T-helper 2 cell (primary cell): Measurements from ENCODE around the gene SERF1A.
"Not testable (repeated sequence)": the region's sequence is repeated elsewhere in the genome, so short reads cannot be mapped to it uniquely, and the experiment has no call there.

Experiments
- DNase-seq, 5 experiments: peaks; one replicate each; pipeline versions ENCODE4 v3.0.0 to v3.0.0-alpha.2; 2012 to 2022
- total RNA-seq, 2 donors: gene quantifications; one replicate each; lab custom pipeline; 2026; lab: John Stamatoyannopoulos, UW

The SERF1A gene
- total RNA-seq = 0 reads per million in 2 donors

DNA sequence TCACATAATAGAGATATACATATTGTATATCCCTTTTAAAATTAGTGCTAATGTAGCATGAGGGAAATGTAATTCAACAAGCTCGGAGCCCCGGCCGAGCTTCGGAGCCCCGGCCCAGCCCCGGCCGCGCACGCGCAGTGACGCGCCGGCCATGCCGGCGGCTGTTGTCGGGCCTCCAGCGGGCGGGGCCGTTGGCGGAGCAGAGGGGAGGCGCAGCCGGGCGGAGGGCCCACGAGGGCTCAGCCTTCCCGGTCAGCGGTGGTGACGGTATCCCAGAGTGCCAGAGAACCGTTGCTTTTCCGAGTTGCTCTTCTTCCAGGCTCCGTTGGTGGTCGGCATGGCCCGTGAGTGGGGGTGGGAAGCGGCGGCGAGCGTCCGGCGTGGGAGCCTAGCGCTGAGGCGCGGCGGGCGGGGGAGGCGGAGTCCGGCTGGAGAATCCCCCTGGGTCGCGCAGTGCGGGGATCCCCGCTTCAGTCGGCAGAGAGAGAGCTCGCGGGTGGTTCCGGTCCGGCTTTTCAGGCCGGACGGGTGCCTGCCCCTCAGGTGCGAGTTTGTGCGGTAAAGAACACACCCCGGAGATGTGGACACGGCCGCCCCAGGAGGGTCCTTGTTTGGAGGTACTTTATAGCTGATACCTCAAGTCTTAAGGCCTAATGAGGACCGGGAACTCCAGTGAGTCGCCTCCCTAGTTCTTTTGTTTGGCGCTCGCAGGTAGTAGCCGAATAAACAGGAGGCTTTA lies at the start of gene SERF1A:
SERF1A (plus strand) TSS at position 137 of the 739 bp plus-strand sequence; CDS start at position 338, 201 bp downstream.
- DNase-seq = not testable (repeated sequence)

DNA sequence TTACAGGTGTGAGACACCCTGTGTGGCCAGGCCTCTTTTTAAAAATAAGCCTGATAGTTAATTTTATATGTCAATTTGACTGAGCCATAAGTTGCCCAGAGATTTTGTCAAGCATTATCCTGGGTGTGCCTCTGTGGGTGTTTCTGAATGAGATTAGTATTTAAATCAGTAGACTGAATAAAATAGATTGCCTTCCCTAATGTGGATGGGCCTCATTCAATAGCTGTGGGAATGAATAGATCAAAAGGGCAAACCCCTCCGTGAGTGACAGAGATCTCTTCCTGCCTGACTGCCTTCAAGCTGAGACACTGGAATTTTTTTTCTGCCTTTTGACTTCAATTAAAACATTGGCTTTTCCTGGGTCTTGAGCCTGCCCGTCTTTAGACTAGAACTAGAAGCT lies 33.7 kb upstream of the SERF1A start:
- not testable (repeated sequence) for DNase-seq

DNA sequence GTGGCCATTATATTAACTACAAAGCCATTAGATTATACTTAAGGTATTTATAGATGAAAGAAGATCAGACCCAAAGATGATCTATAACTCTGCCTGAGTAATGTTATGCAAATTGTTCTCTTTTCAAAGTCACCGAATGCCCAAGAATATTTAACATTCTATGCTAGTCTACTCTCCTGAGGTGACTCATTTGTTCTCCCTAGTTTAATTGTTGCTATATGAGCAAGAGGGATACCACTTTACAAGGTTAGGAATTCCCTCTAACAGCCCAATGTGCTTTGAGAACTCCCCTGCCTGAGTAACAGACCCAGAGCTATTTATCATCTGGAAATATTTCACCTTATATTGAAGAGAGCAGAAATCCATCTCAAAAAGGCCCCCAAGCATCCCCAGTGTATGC lies 29.8 kb upstream of the SERF1A start:
- not testable (repeated sequence) for DNase-seq

DNA sequence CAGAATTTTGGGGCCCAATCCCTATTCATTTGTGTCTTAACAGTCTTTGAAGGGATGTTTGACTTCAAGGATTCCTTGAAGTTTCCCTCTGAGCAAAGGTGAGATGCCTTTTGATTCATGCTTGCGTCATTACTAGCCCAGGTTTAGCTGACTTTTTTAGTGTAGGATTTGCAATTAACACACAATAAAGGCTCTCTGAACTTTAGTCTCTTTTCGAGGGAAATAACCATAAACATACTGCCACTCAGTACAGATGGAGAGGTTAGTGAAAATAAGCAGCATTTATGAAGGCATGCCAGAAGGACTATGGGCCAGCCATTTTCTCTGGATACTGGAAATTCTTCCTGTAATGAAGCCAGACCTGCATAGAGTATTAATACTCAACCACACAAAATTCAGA lies 4.4 kb upstream of the SERF1A start:
- not testable (repeated sequence) for DNase-seq

DNA sequence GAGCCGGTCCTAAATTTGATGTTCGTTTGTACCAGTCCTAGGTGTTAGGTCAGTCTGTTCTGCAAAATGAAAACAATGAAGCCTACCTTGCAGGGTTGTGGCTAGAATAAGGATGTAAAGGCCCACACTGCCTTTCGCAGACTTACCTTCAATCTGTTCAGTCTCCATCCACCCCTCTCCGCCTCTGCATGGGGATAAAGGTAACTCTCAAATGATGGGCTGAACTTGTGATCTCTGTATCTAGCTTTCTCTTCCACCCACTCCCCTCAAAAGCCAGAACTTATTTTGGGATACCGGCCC lies 753 bp downstream of the SERF1A start:
- DNase-seq = not testable (repeated sequence)

DNA sequence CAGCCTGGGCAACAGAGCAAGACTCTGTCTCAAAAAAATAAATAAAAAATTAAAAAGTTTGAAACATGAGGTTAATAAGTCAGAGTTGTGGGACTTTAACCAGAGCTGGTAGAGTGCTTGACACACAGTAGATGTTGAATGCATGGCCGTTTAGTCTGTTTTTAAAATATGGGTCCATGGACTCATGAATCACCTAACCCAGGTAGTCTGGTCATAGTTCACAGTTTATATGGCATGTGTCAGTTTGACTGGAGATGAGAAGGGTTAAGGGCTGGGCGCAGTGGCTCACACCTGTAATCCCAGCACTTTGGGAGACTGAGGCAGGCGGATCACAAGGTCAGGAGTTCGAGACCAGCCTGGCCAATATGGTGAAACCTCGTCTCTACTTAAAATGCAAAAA lies 6.2 kb downstream of the SERF1A start:
- not testable (repeated sequence) for DNase-seq

DNA sequence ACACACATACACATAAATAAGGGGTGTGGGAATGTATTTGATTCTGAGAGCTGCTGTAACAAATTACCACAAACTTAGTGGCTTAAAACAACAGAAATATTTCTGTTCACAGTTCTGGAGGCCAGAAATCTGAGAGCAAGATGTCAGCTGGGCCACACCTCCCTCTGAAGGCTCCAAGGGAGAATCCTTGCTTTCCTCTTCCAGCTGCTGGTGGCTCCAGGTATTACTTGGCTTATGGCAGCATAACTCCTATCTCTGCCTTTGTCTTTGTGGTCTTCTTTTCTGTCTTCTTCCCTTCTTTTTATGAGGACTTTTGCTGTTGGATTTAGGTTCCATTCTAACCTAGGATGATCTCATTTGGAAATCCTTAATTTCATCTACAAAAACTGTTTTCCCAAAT lies 16.4 kb downstream of the SERF1A start:
- DNase-seq = not testable (repeated sequence)

DNA sequence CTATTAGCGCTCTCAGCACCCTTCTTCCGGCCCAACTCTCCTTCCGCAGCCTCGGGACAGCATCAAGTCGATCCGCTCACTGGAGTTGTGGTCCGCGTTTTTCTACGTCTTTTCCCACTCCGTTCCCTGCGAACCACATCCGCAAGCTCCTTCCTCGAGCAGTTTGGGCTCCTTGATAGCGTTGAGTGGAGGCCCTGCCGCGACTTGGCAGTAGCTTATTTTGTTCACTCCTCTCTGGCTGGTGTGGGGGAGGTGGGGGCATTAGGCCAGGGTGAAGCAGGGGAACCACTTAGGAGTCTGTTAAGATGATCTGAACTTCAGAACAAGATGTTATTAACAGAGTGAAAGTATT lies 24.7 kb downstream of the SERF1A start:
- DNase-seq = not testable (repeated sequence)

DNA sequence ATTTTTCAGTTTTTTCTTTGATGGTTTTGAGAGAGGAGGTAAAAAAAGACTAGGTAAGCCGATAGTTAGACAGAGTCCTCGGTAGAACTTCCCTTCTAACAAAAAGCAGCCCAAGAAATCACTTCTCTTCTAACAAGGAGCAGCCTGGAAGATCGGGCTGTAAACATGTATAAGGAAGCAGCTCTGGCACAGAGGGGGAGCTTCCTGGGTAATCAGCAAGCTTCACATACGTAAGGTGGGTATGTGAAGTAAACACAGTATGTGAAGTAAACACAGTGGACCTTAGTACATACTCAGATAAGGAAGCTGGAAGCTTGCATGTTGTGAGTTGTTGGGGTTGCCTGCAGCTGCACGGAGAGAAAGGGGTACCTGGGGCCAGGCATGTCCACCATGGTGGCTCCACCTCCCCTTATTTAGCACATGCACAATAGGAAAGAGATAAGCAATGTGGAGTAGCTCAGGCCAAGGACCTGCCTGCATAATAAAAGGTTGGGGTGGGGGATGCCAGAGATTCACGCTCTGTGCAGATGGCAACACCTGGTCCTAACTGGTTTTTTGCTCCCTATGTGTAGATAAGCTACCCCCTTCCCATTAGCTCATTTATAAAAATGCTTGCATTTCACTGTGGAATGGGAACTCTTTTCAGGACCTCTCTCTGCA lies 31.4 kb downstream of the SERF1A start:
- DNase-seq = not testable (repeated sequence)

DNA sequence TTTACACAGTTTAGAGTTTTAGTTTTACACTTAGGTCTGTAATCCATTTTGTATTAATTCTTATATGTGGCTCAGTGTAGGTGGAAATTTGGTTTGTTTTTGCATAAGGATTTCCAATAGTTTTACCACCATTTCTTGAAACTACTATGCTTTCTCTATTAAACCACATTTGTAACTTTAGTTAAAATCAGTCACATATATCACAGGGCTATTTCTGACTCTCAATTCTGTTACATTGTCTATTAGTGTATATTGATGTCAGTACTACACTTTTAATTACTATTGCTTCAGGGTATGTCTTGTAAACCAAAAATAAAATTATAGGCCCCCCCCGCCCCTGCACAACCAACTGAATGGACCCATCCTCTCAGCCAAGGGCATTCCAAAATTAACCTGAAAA lies 32.1 kb downstream of the SERF1A start:
- DNase-seq = not testable (repeated sequence)

DNA sequence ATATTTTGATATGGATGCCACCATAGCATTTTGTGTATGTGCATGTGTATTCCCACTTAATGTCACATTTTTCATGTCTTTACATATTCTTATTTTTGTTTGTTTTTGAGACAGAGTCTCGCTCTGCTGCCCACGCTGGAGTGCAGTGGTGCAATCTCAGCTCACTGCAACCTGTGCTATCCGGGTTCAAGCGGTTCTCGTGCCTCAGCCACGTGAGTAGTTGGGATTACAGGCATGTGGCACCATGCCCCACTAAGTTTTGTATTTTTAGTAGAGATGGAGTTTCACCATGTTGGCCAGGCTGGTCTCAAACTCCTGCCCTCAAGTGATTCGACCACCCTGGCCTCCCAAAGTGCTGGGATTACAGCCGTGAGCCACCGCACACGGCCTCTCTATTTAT lies 52.6 kb downstream of the SERF1A start:
- not testable (repeated sequence) for DNase-seq
